GM19025 (cell line): ENCODE data around the gene AKAP6.

Source experiments
- ATAC-seq: cut with Tn5 transposase; IDR thresholded peaks from one replicate; pipeline ENCODE4 v1.9.1; 2021; ENCODE audit warnings: mild to moderate bottlenecking, low read depth, moderate library complexity; ENCODE audit not compliant: unreplicated experiment

AKAP6 gene

GRCh38 chr14:32472512-32473463, 143.7 kb downstream of the AKAP6 start:
- no peak for ATAC-seq

DNA sequence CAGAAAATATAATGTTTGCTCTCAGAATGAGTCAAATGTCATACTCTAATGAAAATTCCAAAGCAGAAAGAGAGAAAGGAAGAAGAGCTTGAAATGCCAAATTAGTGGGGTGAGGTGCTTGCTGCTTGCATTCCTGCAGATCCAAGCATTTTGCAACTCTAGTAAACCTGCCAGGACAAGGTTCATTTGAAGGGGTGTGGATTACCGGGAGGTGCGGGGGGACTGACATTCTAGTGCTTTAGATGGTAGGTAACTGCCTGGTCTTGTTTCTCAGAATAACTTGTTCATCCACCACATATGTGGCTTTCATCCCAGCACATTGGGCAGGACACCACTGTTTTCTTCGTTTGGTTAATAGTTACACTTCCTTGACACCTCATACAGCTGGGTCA, 144.4 kb downstream of the AKAP6 start:
- ATAC-seq = no peak

GRCh38 chr14:32474478-32475195, 145.5 kb downstream of the AKAP6 start:
- no peak for ATAC-seq

DNA sequence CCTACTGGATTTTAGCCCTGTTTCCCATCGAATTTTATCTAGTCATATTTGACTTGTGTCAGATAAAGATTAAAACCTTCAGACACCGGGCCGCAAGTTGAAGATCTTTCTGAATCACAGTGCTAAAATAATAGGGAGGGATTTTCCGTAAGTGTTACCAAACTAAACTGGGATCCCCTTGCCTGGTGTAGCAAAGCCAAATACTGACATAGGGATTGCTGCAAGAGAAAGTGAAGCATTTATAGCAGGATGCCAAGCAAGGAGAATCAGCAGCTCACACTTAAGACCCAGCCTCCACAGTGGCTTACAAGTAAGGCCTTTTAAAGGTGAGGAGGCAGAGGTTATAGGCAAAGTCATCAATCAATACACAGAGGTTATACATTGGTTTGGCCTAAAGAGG, 147.4 kb downstream of the AKAP6 start:
- no peak for ATAC-seq

- ATAC-seq = no peak
These were observed 148.3 kb downstream of the AKAP6 start for GRCh38 chr14:32477396-32477795.

DNA sequence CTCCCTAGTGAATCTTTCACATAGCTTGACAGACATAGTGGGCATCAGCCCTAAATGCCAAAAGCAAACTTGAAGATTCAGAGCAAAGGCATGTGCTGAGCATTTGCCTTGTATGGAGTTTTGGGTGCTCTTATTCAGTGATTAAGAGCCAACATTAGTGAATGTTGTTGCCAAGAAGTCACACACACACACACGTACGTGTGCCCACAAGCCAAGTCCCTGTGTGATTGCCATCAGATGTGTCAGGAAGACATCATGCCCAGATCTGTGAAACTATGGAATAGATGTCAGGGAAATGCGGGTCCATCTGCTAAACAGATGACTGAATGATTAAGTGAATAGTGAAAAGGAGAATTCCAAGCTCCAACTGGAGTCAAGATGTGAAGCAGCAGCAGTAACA, 149.0 kb downstream of the AKAP6 start:
- ATAC-seq = no peak

DNA sequence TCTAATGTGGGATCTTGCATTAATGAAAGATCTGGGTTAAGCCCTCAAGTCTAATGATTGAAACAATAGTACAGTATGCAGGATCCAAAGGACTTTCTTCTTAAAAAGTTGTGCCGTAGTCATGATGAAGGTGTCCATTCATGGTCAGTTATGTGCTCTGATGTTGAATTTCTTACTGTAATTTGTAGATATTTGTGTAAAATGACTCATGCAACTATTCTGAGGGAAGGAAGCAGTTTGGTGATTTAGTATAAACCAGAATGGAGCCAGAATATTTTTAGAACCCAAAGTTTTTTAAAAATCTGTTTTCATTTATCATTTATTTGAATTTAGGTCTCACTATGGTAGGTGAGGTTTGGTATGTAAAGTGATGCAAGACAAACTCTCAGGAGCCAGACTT, 151.2 kb downstream of the AKAP6 start:
- ATAC-seq = no peak

GRCh38 chr14:32481707-32482106, 152.6 kb downstream of the AKAP6 start:
- no peak for ATAC-seq

DNA sequence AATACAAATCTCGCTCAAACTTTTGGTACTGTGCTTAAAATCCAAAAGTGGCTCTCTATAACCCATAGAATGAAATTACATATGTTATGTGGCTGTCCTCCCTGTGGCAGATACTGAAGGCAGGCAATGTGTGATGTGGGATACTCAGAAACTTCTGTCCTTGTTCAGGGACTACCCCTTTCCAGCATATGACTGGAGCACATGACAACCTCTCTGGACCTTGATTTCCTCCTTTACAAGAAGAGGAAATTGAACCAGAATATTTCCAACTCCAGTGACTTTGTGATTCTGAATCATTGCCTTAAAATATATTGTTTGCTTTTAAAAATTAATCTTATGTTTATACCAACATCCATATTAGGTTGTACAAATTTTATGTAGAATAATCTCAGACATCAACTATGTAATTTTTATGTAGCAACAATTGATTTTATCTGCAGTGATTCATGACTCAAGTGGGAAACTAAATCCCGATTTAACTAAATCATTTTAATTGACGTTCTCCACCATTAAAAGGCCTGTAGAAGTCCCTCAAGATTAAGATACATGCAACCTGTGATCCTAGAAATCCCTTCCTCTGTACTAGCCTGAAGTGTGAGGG, 162.4 kb downstream of the AKAP6 start:
- ATAC-seq = no peak

GRCh38 chr14:32492457-32492856, 163.4 kb downstream of the AKAP6 start:
- ATAC-seq = no peak

GRCh38 chr14:32494609-32495434, 165.7 kb downstream of the AKAP6 start:
- no peak for ATAC-seq

- no peak for ATAC-seq
These were observed 166.3 kb downstream of the AKAP6 start for GRCh38 chr14:32495435-32495734.

DNA sequence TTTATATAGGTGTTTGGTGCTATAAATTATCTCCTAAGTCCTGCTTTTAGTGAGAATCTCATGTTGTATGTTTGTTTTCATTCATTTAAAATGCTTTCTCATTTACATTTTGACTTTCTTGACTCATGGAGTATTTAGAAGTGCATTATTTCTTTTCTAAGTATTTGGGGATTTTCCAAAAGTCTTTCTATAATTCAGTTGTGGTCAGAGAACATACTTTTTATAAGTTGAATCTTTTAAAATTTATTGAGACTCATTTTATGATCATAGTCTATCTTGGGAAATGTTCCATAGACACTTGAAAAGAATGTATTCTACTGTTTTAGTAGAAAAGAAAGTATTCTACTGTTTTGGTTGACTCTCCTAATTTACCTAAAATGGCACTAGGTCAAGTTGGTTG, 168.2 kb downstream of the AKAP6 start:
- ATAC-seq = no peak

- ATAC-seq = no peak
These were observed 178.2 kb downstream of the AKAP6 start for GRCh38 chr14:32507029-32507984.

GRCh38 chr14:32508281-32508680, 179.2 kb downstream of the AKAP6 start:
- ATAC-seq = no peak

- ATAC-seq = no peak
These were observed 180.6 kb downstream of the AKAP6 start for GRCh38 chr14:32509632-32510187.

GRCh38 chr14:32510815-32511214, 181.7 kb downstream of the AKAP6 start:
- no peak for ATAC-seq

- ATAC-seq = no peak
These were observed 183.2 kb downstream of the AKAP6 start for GRCh38 chr14:32512348-32512747.

DNA sequence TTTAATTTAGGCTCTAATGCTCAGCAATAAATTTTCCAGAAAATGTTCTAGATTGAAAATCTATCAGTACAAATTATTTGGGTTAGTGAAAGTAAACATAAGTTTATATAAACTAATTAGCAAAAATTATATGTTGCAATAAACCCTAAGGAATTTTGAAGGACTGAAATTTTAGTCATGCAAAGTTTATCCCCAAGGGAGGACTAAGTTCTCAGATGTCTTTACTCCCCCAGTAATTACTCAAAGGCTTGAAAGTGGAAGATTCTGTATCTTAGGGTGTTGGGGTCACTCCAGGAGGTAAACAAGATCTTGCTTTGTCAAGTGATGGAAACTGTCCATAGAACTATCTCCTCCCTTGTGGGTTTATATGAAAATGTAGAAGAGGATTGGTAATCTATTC, 183.7 kb downstream of the AKAP6 start:
- no peak for ATAC-seq
